Measurements from ENCODE around the gene KIRREL3.

The KIRREL3 gene

DNA sequence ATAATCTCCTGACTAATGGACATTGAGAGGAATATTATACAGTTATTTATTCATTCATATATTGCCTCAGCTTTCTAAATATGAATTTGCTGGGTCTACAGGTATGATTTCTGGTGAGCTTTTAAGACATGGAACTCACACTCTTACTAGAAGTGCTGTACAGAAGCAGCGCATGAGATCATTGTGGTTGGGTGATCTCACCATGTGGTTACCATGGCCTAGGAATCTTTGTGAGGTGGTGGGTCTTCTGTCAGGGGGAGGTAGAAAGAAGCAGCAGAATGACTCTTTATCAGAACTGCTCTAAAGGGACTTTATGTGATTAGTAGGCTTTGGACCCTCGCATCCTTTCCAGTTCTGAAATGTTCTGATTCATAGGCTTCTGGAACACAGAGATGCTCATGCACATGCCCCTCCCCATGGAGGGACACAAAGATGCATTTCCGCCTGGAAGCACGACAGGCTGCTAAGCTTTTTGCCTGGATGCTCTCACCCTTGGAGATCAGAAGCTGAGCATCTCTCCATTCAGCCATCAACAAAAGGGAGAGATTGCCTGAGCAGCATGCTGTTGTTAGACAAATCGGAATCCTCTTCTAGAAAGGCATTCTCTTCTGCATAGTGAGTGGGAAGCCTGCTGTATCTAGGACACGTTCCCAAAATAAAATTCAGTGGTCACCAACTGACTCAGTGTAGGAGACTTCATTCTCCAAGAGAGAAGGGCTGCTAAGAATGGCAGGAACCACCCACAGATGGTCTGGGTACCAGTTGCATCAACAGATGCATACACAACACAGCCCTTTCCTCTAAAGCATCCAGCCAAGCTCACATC, 51.3 kb downstream of the KIRREL3 start:
- peak; percentile 14 for DNase-seq

DNA sequence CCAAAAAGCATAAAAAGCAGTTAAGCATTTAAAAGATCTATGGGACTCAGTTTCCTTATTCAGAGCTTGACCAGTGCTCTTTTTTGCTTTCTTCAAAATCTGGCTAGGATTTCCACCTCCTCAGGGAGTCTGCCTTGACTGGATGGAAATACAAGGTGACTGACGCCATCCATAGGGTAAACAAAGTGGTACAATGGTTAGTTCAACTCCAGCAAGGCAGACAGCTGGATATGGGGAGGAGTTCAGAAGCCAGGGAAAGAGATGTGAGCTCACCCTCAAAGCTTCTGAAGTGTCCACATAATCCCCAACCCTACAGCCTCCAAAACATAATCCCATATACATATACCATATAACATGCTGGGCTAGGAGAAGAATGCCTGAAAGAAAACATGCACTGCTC, 52.0 kb downstream of the KIRREL3 start:
- no peak for DNase-seq

DNA sequence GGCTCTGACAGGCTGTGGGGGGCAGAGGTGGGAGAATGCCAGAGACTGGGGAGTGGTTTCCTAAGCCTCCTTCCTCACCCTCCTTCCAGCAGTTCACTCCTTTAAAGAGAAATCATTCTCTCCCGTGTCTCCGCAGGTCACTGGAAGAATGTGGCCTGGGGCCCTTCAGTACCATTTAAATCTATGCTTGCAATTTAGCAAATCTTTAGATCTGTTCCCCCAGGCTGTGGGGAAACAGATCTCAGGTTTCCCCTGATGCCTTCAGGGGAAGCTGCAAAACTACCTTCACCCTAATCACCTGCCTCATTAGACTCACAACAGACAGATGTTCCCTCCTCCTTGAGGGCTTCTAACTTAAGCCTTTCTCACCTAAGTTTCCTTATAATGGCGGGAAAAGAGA, 55.3 kb downstream of the KIRREL3 start:
- DNase-seq = no peak

DNA sequence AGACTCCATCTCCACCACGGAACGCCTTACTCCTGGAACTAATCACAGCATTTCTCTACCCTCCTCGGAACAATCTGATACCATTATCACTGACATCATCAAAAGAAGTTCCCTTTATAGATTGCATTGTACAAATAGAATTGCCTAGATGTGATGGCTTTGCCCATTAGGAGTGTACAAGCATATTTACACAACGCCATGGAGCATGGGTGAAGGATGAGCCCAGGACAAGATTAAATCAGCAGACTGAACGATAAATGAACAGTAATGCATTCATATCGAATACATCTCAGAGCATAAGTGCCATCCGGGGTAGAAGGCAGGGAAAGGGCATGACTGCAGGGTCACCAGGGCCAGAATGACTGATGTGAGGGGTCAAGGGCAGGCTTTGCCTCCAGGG, 57.3 kb downstream of the KIRREL3 start:
- no peak for DNase-seq

DNA sequence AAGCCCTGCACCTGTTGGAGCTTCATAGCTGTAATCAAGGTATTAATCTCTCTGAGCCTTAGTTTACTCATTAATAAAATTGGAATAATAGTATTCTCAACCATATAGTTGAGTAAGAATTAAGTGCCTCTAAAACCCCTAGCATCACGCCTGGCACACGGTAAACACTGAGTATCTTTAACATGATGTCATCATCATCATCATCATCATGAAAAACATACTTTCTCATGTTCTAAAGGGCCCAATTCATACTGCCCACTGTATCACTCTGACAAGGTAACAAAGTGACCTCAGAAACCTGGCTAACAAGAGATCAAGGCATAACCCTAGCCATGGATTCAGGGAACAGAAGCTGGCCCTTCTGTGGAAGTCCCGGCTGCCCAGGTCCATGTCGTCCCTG, 58.4 kb downstream of the KIRREL3 start:
- no peak for DNase-seq

DNA sequence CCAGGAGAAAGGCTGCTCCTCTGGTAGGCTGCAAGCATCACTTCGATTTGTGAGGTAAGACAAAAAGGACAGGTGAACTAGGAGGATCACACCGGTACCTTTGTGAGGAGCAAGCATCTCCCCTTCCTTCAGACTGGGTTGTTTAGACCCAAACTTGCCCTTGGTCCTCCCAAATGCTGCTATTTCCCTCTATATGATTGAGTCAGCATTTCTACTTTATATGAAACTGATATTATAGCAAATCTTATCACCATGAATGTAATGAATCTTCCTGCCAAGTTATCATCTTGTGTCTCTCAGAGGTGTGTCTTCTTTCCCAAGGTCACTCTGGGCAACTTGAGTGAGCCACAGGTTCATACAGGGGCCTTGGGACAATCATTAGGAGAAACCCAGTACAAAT, 61.0 kb downstream of the KIRREL3 start:
- no peak for DNase-seq

DNA sequence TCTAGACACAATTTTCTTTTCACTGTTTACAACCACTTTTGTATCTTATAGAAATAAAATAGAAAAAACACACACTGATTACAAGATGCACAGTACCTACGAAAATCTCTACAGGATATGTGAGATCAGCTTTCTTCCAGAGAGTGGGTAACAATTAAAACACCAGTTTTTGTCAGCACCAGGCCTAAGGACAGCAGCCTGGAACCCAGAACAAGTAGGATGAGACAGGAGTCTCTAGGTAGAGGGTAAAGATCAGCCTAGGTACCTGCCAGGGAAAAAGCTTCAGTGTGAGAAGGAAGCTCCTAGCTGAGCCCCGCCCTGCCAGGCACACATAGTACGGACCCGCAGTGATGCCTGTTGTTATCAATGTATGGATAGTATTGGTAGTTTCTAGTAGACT, 61.9 kb downstream of the KIRREL3 start:
- DNase-seq = no peak

DNA sequence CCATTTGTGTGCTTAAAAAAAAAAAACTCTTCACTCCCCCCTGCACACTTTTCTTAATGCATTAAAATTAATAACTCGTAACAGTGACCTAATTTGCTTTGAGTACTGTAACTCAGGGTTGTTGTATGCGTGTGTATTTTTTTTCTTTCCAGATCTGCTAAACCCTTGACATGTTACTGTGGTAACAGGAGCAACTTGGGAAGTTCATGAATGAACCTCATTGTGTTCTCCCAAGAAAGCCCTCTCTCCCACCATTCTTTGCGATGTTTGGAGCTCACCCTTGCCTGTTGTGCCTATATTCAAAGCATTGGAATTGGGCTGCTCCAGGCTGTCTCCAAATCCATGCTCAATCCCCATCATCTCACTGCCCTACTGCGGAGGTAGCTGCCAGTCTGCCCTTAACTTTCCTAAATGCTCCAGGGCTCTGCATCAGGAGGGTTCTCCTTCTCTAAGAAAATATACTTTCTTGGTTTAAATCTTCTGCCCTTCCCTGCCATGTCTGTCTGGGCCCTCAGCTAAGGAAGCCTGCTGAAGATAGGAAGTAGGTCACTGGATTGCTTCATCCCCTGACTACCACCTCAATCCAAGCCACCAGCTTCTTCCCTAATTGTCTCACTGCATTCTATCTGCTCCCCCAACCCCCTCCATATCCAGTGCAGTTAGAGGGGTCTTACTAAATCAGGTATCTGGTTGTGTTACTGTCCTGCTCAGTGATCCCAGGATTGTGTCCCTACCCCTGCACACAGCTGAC, 70.3 kb downstream of the KIRREL3 start:
- no peak for DNase-seq

DNA sequence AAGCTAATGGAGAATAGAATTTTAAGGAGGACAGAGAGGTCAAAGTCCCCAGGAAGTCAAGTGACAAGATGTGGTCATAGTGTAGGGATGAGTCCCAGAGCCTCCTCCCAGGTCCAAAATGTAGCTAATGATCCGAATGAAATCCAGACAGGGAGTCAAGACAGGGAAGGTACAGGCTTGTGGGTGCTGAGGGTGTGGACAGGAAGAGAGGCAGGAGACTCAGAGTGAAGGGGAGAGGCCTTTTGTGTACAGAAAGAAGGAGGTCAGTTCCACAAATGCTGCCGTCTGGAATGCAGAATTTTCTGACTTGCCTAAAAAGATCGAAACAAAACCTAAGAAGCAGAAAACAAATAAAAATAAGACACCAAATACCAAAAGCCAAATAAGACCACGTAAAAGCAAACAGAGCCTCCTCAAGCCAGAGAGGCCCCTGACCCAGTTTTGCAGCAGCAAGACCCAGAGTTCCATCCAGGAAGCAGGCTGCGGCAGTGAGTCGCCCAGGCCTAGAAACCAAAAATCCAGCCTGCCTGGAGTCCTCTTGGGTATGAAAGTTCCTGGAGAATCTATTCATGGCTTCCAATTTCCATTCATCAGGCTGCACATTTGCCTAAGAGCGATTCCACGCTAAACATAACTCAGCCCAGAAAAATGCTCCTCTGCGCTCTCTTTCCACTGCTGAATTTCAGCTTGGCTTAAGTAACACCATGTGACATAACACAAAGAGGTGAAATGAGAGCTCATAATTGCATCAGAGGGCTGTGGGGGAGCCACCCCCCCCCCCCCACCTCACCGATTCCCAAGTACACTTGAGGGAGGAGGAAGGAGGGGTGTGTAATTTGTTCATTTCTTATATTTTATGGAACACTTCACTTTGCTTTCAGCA, 71.2 kb downstream of the KIRREL3 start:
- no peak for DNase-seq

DNA sequence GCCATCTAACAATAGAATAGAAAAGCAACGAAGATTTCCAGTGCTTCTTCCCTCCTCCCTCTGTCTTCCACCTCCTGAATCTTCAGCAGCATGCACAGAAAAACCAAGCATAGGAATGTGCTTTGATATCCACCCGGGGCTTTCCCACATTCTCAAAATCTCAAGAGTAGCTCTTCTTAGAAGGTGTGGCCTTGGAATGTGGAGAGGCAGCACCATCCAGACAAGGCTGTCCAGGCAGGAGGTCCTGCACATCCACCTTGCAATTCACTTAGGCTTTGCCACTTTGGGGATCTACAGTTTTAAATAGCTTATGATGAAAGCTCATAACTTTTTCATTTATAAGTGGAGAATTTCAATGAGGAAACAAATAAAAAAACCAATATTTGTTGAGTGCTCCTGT, 72.9 kb downstream of the KIRREL3 start:
- DNase-seq = no peak

DNA sequence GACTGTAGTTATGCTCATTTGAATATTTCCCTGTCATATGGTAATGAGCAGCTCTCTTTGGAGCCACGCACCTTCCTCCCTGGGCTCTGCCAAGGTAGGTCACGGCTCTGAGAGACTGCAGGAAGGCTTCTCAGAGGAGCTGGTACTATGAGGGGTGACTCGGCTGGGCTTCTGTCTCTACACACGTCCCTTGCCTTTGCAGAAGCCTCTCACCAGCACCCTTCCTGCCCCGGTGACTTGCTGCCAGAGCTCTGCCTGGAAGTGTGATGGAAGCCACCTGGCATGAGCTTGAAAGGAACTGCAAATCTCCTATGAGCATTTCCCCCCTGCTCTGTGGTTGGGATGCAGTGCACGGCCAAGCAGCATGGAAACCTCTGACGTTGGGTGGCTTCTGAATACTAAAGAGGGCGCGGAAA, 74.2 kb downstream of the KIRREL3 start:
- no peak for DNase-seq

DNA sequence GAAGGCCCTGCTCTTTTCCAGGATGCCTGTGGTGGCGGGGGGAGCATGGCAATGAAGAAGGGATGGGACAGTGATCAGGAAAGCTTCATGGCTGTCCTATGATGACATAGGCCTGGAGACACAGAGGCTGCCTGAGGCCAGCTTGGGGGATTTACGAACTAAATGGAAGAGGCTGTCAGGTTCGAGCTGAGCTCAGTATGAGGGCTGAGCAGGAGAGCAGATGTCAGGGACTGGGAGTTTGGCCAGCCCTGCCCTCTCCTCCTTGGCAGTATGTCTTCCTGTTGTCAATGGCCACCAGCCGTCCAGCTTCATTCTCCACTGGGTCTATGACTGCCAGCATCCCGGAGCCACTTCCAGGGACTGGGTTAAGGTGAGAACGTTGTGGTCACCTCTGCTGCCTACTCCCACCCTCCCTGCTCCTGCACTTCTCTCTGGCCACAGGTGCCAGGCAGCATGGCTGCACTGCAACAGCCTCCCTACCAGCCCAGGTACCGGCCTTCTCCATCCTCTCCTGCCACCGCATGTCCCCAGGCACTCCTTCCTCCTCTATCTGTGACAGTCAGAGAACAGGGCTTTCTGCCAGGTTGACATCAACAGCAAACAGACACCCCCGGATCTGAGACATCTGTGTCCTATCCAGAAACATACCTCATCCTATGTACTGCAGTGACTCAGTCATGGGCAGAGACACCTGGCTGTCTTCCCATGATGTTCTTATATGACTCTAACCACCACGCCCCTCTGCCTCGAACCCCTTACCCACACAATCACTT, 75.1 kb downstream of the KIRREL3 start:
- DNase-seq = peak; percentile 76

DNA sequence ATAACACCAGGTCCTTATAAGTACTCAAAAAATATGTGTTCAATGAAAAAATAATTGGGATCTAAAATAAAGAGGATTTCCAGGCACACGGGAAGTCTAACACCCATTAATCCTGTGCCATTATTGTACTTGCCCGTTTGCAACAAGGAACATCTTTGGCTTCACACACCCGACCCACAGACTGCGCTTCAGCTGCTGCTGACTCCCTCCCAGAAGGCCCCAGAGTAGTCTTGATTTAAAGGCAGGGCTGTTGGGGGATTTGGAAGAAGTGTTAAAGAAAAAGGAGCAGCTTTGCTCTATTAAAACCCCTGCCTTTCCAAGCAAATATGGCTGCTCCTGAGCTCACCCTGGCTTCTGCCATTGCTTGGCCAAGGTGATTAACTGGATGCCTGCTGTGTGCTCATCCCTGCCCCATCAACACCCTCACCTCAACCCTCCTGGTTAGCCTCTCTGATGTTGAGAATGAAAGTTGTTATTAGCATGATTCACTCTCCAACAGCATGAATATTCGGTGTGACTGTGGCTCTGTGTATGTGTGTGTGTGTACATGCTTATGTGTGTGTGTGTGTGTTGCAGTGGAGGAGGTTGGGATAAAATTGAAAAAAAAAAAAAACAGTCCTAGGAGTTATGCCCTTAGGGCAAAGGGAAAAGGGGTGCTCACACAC, 76.1 kb downstream of the KIRREL3 start:
- no peak for DNase-seq

DNA sequence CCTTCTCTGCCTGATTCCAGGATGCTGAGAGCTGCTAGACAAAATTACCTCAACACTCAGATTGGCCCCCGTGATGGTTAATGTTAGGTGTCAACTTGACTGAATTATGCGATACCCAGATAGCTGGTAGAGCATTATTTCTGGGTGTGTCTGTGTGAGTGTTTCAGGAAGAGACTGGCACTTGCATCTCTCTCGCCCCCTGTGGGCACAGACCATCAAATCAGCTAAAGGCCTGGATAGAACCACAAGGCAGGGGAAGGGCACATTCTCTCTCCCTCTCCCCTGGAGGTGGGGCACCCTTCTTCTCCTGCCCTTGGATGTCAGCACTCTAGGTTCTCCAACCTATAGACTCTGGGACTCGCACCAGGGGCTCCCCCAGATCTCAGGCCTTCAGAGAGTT, 79.7 kb downstream of the KIRREL3 start:
- DNase-seq = no peak

DNA sequence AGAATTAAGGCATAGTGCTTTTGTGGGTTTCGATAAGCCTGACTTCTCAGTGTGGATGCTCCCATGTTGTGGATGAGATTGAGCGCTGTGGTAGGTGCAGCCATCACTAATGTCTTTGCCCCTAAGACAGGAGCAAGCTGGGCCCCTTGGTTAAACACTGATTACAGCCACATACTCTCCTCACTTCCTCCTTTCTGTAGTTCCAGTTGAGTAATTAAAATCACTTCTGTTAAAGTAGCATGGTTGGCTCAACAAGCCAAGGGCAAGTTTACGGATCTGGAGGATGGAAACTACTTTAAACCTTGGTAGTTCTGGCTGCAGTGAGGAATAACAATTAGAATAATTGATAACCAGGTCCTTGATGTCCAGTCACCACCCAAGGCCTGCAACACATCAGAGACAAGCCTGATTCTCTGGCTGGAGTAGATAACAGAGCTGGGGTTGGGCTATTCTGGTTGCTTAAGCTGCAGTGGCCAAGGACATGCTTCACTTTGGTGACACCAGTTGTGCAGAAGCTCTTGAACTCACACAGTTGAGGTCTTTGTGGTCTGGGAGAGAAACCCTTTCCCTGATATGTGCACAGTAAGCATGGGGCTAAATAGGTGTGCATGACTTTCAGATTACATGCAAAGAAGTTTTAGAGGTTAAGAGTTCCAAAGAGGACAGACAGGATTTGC, 81.3 kb downstream of the KIRREL3 start:
- no peak for DNase-seq

DNA sequence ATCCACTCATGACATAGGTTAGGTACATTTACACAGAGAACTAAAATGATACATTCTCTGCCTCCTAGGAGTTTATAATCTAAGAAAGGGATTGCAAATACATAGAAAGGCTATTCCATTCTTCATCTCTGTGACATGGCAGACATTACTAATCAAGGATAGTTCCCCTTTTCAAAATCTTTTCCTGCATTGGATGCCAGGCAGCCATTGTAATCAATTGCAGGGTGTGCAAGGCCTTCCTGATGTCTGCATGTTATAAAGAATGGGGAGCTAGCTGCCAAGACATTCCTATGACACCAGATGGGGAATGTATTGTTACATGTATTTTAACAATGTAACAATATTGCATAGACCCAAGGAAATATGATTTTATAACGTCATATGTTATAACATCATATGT, 82.0 kb downstream of the KIRREL3 start:
- DNase-seq = no peak

DNA sequence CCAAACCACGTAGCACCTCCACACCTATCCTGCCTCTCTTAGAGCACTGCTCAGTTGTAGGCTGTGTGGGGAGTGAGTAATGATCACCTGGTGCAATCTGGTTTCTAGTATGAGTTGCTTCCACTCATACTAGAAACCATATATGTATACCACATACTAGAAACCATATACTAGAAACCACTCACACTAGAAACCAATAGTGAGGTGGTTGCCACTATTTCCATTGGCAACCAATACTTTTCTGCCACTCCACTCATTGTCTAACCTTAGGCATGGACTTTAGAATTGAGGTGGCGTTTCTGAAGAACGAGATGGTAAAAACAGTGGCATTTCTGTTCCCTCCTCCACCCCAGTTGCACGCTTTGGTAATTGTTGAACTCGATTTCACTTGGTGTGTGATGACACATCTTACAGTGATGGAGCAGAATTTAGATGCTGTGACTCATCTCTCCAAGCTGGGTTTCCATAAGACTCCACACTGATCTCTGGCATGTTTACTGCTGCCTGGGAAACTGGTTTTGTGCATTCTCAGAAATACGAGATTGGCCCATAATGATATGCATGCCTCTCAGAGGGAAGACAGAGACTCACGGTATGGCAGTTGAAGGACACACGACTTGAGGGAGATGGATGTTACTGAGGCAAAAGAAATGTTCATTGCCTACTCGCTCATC, 82.9 kb downstream of the KIRREL3 start:
- DNase-seq = no peak

DNA sequence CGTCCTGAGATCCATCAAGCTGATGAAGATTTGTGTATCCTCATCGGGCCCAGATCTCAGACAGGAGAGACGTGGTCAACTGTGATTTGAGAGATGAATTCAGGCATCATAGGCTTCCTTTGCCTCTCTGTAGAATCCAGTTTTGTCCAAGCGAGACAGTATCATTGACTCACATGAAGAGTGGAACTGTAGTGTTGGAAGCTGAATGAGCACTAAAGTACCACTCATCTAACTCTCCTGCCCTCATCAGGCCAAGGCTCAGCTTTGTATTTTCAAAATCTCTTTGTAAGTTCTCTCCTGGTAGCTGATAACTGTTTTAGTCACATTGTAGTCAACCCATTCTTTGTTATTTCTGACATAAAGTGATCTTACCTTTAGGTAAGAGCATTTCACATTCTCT, 85.1 kb downstream of the KIRREL3 start:
- no peak for DNase-seq

DNA sequence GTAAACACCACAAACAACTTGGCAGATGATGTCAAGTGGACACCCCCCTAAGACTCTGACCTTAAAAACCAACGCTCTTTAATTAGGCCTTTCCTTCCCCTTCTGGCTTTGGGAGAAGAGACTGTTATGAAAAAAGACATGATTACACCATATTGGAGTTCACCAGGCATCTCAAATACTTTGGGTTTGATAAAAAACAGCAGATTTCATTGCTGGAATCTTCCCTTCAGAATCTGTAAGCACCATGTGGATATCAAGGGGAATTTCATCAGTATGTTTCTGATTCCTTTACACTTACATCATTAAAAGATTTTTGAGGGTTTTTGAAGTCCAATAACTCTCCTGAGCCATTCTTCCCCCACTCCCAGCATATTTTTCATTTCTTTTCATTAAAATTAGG, 85.6 kb downstream of the KIRREL3 start:
- DNase-seq = no peak

DNA sequence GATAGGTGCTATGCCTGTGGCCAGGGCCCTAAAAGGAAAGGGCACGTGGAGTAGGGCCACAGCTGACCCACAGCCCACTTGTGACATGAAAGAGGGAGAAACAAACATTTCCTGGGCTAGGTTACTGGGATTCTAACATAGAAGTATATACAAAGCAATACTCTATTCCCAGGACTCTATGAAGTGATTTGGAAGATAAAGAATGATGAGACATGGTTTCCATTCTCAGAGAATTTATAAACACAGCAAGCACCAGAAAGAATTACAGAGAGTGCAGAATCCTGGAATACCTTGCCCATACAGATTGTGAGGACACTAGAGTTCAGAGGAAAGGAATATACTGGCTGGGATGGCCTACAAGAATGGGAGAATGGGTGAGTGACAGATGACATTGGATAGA, 86.4 kb downstream of the KIRREL3 start:
- no peak for DNase-seq

DNA sequence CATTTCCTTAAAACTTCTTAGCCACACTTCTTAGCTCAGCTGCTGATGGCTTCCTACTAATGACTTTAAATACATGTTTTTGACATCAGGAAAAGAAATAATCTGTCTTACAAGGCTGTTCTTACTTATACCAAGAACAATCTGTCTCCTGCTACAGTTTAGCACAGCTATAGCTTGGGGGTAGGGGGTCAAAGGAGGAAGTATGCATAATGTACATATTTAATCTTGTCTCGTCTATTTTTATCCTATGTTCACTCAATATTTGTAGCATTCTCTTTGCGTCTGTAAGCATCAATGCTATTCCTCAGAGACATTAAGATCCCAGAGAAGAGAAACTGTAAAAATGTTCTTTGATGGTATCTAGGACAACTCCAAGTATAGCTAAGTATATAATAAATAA, 96.0 kb downstream of the KIRREL3 start:
- no peak for DNase-seq
